HepG2 (cell line): ENCODE data around the gene PKD2L1. TPM values are rescaled to one million over a fixed set of nuclear protein-coding genes. Genes with fewer than 3 reads are reported as not detected.

Experiments
- ARID2 ChIP-seq: sonication (generic); formaldehyde crosslinking; IDR thresholded peaks from 2 replicates; pipeline ENCODE4 v1.8.1; 2022; ENCODE audit warnings: mild to moderate bottlenecking, missing genetic modification reagents, borderline replicate concordance
- ATF7 ChIP-seq, 2 experiments: fragments of 450-650 bp in 1 of 2; sonication (generic) in 1 of 2; formaldehyde crosslinking in 1 of 2; IDR thresholded peaks; 2 replicates each; pipeline versions ENCODE4 v1.4.0 to v1.6.1; 2016 to 2020; ENCODE audit warnings: antibody characterized with exemption in 1 of 2, mild to moderate bottlenecking in 1 of 2, missing genetic modification reagents in 1 of 2
- CREBL2 ChIP-seq: sonication (generic); formaldehyde crosslinking; IDR thresholded peaks from 2 replicates; pipeline ENCODE4 v1.8.1; 2023; ENCODE audit warnings: missing genetic modification reagents, mild to moderate bottlenecking, borderline replicate concordance
- EED ChIP-seq: sonication (generic); formaldehyde crosslinking; IDR thresholded peaks from 2 replicates; pipeline ENCODE4 v1.5.0; 2020; ENCODE audit warnings: mild to moderate bottlenecking, missing genetic modification reagents
- GABPB1 ChIP-seq: IDR thresholded peaks from 2 replicates; pipeline ENCODE4 v1.6.1; 2016; ENCODE audit warnings: mild to moderate bottlenecking, missing genetic modification reagents, moderate library complexity, missing compliant biosample characterization
- GZF1 ChIP-seq: sonication (generic); formaldehyde crosslinking; IDR thresholded peaks from 2 replicates; pipeline ENCODE4 v1.5.1; 2020; ENCODE audit warnings: mild to moderate bottlenecking, missing genetic modification reagents
- HOXA5 ChIP-seq: sonication (generic); formaldehyde crosslinking; IDR thresholded peaks from 2 replicates; pipeline ENCODE4 v1.4.0; 2020; ENCODE audit warnings: missing genetic modification reagents
- MXD3 ChIP-seq: IDR thresholded peaks from 2 replicates; pipeline ENCODE4 v1.6.1; 2016; ENCODE audit warnings: mild to moderate bottlenecking, missing biosample characterization, missing genetic modification reagents
- NONO ChIP-seq, 2 experiments: fragments of 450-650 bp in 1 of 2; sonication (generic) in 1 of 2; formaldehyde crosslinking in 1 of 2; IDR thresholded peaks in 1 of 2; conservative IDR thresholded peaks in 1 of 2; 2 replicates each; pipeline versions ENCODE4 v1.6.1 to v1.8.0; 2017 to 2022; ENCODE audit warnings: mild to moderate bottlenecking in 1 of 2, missing genetic modification reagents in 1 of 2, moderate library complexity in 1 of 2
- ZBTB26 ChIP-seq: IDR thresholded peaks from 2 replicates; pipeline ENCODE4 v1.6.1; 2016; ENCODE audit warnings: missing compliant biosample characterization, missing genetic modification reagents, borderline replicate concordance
- ZBTB7B ChIP-seq: sonication (generic); formaldehyde crosslinking; IDR thresholded peaks from 2 replicates; pipeline ENCODE4 v1.4.0; 2020; ENCODE audit warnings: missing genetic modification reagents
- ZNF326 ChIP-seq: sonication (generic); formaldehyde crosslinking; IDR thresholded peaks from 2 replicates; pipeline ENCODE4 v1.4.0; 2020; ENCODE audit warnings: missing genetic modification reagents, borderline replicate concordance
- ZNF44 ChIP-seq: sonication (generic); formaldehyde crosslinking; IDR thresholded peaks from 2 replicates; pipeline ENCODE4 v1.5.1; 2020; ENCODE audit warnings: mild to moderate bottlenecking, missing genetic modification reagents
- ZNF737 ChIP-seq: sonication (generic); formaldehyde crosslinking; IDR thresholded peaks from 2 replicates; pipeline ENCODE4 v1.5.0; 2020; ENCODE audit warnings: missing genetic modification reagents, mild to moderate bottlenecking, borderline replicate concordance
- ZNF816 ChIP-seq: sonication (generic); formaldehyde crosslinking; IDR thresholded peaks from 2 replicates; pipeline ENCODE4 v1.8.0; 2022; ENCODE audit warnings: missing genetic modification reagents, mild to moderate bottlenecking, borderline replicate concordance
- ZNF878 ChIP-seq: sonication (generic); formaldehyde crosslinking; IDR thresholded peaks from 2 replicates; pipeline ENCODE4 v1.8.1; 2023; ENCODE audit warnings: mild to moderate bottlenecking, missing genetic modification reagents, moderate library complexity
- polyA plus RNA-seq, 8 experiments: library from polyadenylated mRNA; depleted of rRNA in 3 of 8; stranded (reverse) in 7 of 8; unstranded in 1 of 8; fragments of >200 nt; fragmentation: Illumina TruSeq in 4 of 8; extraction: Trizol in 4 of 8; gene quantifications; 2 replicates each; pipeline versions ENCODE4 v1.2.1 to v1.2.3, GENCODE V29; 2011 to 2016; ENCODE audit warnings: low read depth in 4 of 8, missing spikeins in 1 of 8, mixed read lengths in 1 of 8; ENCODE audit not compliant: insufficient read depth in 1 of 8
- total RNA-seq, 5 experiments: library from RNA; depleted of rRNA; stranded (reverse); fragments of >200 nt; fragmentation: Illumina TruSeq; extraction: Trizol; gene quantifications; 2 replicates each; pipeline ENCODE4 v1.2.3, GENCODE V29; 2016; ENCODE audit warnings: low read depth in 1 of 5
- TF ChIP-seq, protein P1 (sequence below): sonication (generic); formaldehyde crosslinking; IDR thresholded peaks from 2 replicates; pipeline ENCODE4 v1.4.0; 2020; ENCODE audit warnings: missing genetic modification reagents, borderline replicate concordance
- TF ChIP-seq, protein P2 (sequence below): sonication (generic); formaldehyde crosslinking; IDR thresholded peaks from 2 replicates; pipeline ENCODE4 v1.4.0; 2020; ENCODE audit warnings: mild to moderate bottlenecking, missing genetic modification reagents, borderline replicate concordance

The PKD2L1 gene
- total and polyA plus RNA-seq, 2 of the 13 experiments (the other 11 are each of a cell fraction or from before 2014, with no cell fraction given), result 0.07 to 0.15 TPM

GRCh38 chr10:100346351-100346764 lies 16.3 kb upstream of the PKD2L1 start (continued):
- TF ChIP-seq, protein P1, sequence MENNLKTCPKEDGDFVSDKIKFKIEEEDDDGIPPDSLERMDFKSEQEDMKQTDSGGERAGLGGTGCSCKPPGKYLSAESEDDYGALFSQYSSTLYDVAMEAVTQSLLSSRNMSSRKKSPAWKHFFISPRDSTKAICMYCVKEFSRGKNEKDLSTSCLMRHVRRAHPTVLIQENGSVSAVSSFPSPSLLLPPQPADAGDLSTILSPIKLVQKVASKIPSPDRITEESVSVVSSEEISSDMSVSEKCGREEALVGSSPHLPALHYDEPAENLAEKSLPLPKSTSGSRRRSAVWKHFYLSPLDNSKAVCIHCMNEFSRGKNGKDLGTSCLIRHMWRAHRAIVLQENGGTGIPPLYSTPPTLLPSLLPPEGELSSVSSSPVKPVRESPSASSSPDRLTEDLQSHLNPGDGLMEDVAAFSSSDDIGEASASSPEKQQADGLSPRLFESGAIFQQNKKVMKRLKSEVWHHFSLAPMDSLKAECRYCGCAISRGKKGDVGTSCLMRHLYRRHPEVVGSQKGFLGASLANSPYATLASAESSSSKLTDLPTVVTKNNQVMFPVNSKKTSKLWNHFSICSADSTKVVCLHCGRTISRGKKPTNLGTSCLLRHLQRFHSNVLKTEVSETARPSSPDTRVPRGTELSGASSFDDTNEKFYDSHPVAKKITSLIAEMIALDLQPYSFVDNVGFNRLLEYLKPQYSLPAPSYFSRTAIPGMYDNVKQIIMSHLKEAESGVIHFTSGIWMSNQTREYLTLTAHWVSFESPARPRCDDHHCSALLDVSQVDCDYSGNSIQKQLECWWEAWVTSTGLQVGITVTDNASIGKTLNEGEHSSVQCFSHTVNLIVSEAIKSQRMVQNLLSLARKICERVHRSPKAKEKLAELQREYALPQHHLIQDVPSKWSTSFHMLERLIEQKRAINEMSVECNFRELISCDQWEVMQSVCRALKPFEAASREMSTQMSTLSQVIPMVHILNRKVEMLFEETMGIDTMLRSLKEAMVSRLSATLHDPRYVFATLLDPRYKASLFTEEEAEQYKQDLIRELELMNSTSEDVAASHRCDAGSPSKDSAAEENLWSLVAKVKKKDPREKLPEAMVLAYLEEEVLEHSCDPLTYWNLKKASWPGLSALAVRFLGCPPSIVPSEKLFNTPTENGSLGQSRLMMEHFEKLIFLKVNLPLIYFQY (CRISPR knock-in tag), result 0 out of 2 replicates have a peak, but pooled peaks have one; percentile 34
- TF ChIP-seq, protein P2, sequence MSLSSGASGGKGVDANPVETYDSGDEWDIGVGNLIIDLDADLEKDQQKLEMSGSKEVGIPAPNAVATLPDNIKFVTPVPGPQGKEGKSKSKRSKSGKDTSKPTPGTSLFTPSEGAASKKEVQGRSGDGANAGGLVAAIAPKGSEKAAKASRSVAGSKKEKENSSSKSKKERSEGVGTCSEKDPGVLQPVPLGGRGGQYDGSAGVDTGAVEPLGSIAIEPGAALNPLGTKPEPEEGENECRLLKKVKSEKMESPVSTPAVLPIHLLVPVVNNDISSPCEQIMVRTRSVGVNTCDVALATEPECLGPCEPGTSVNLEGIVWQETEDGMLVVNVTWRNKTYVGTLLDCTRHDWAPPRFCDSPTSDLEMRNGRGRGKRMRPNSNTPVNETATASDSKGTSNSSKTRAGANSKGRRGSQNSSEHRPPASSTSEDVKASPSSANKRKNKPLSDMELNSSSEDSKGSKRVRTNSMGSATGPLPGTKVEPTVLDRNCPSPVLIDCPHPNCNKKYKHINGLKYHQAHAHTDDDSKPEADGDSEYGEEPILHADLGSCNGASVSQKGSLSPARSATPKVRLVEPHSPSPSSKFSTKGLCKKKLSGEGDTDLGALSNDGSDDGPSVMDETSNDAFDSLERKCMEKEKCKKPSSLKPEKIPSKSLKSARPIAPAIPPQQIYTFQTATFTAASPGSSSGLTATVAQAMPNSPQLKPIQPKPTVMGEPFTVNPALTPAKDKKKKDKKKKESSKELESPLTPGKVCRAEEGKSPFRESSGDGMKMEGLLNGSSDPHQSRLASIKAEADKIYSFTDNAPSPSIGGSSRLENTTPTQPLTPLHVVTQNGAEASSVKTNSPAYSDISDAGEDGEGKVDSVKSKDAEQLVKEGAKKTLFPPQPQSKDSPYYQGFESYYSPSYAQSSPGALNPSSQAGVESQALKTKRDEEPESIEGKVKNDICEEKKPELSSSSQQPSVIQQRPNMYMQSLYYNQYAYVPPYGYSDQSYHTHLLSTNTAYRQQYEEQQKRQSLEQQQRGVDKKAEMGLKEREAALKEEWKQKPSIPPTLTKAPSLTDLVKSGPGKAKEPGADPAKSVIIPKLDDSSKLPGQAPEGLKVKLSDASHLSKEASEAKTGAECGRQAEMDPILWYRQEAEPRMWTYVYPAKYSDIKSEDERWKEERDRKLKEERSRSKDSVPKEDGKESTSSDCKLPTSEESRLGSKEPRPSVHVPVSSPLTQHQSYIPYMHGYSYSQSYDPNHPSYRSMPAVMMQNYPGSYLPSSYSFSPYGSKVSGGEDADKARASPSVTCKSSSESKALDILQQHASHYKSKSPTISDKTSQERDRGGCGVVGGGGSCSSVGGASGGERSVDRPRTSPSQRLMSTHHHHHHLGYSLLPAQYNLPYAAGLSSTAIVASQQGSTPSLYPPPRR (CRISPR knock-in tag), result peak; percentile 87; the same call in 1 of the 2 replicates
- TF ChIP-seq ZNF737 (CRISPR knock-in tag), result no peak
- no peak for TF ChIP-seq NONO (IDR thresholded peaks at IDR 0.05)
- peak; percentile 75 for TF ChIP-seq NONO (CRISPR knock-in tag; conservative IDR thresholded peaks at IDR 0.05)
- TF ChIP-seq ZBTB7B (CRISPR knock-in tag), result peak; percentile 90
- peak; percentile 43; the same call in 1 of the 2 replicates for TF ChIP-seq HOXA5 (CRISPR knock-in tag)
- no peak for TF ChIP-seq ATF7 (IDR thresholded peaks at IDR 0.05)
- TF ChIP-seq ATF7 (CRISPR knock-in tag; IDR thresholded peaks at IDR 0.05), result no peak; the same call in 1 of the 2 replicates
- TF ChIP-seq CREBL2 (CRISPR knock-in tag), result 0 out of 2 replicates have a peak, but pooled peaks have one; percentile 36
- TF ChIP-seq MXD3 (CRISPR knock-in tag), result peak; percentile 47; the same call in 1 of the 2 replicates
- peak; percentile 76 for TF ChIP-seq GABPB1 (CRISPR knock-in tag)
- peak; percentile 74; the same call in 1 of the 2 replicates for TF ChIP-seq GZF1 (CRISPR knock-in tag)
- TF ChIP-seq ZNF44 (CRISPR knock-in tag), result no peak
- TF ChIP-seq ZNF326, result no peak
- TF ChIP-seq ARID2 (CRISPR knock-in tag), result no peak
- peak; percentile 93; the same call in 1 of the 2 replicates for TF ChIP-seq ZNF816
- peak; percentile 38; the same call in 1 of the 2 replicates for TF ChIP-seq ZNF878 (CRISPR knock-in tag)
- TF ChIP-seq ZBTB26, result peak; percentile 49; the same call in 1 of the 2 replicates
- no peak for TF ChIP-seq EED (CRISPR knock-in tag)
